ENCODE results near the gene DCXR. TPM values are rescaled to one million over a fixed set of nuclear protein-coding genes. Genes with fewer than 3 reads are reported as not detected.

DCXR gene
- total and polyA plus RNA-seq, 2 of the 13 experiments (the other 11 are each of a cell fraction or from before 2014, with no cell fraction given) = 287 to 311 TPM

GRCh38 chr17:82004517-82005455 is 32.7 kb downstream of the DCXR start (continued):
- TF ChIP-seq ZNF296 (CRISPR knock-in tag; conservative IDR thresholded peaks at IDR 0.05) (no peak), CAMTA2 (CRISPR knock-in tag; IDR thresholded peaks at IDR 0.05; ENCODE audit: borderline replicate concordance) (no peak), NCOR1 (IDR thresholded peaks at IDR 0.05; ENCODE audit: borderline replicate concordance, low read length) (no peak), ZBED4 (CRISPR knock-in tag; IDR thresholded peaks at IDR 0.05; ENCODE audit: borderline replicate concordance) (no peak), SP140L (CRISPR knock-in tag; IDR thresholded peaks at IDR 0.05; ENCODE audit: borderline replicate concordance) (no peak), SRSF1 (optimal IDR thresholded peaks at IDR 0.05; ENCODE audit: low read depth, low read length) (peak; percentile 24), ZFP82 (CRISPR knock-in tag; IDR thresholded peaks at IDR 0.05; ENCODE audit: borderline replicate concordance) (0 out of 2 replicates have a peak, but pooled peaks have one; percentile 49), ZNF326 (CRISPR knock-in tag; IDR thresholded peaks at IDR 0.05; ENCODE audit: borderline replicate concordance) (0 out of 2 replicates have a peak, but pooled peaks have one; percentile 45), HMGXB4 (CRISPR knock-in tag; IDR thresholded peaks at IDR 0.05; ENCODE audit: borderline replicate concordance in 1 of 2, low read depth in 1 of 2) (no peak; a peak in 1 of 4 replicates), PLRG1 (conservative IDR thresholded peaks at IDR 0.05) (no peak), KDM2A (CRISPR knock-in tag; IDR thresholded peaks at IDR 0.05; ENCODE audit: borderline replicate concordance, low read depth) (peak; percentile 12; the same call in 1 of the 2 replicates), TOPORS (CRISPR knock-in tag; IDR thresholded peaks at IDR 0.05) (no peak), RXRB (CRISPR knock-in tag; IDR thresholded peaks at IDR 0.05; ENCODE audit: borderline replicate concordance) (no peak), NONO (IDR thresholded peaks at IDR 0.05) (no peak), NONO (CRISPR knock-in tag; conservative IDR thresholded peaks at IDR 0.05) (peak; percentile 10; the same call in 1 of the 2 replicates), ZNF564 (CRISPR knock-in tag; IDR thresholded peaks at IDR 0.05) (no peak), ZBTB42 (CRISPR knock-in tag; IDR thresholded peaks at IDR 0.05) (no peak), BCL6 (CRISPR knock-in tag; IDR thresholded peaks at IDR 0.05) (no peak), ZNF18 (CRISPR knock-in tag; IDR thresholded peaks at IDR 0.05; ENCODE audit: insufficient replicate concordance) (no peak), ZNF24 (IDR thresholded peaks at IDR 0.05) (no peak), U2AF2 (IDR thresholded peaks at IDR 0.05; ENCODE audit: low read depth, low read length) (no peak), AGO2 (optimal IDR thresholded peaks at IDR 0.05; ENCODE audit: low read depth, low read length) (peak; percentile 97)
